HG03521 (cell line): ENCODE measurements around the gene LRP1.

Source experiments
- ATAC-seq: cut with Tn5 transposase; IDR thresholded peaks from one replicate; pipeline ENCODE4 v1.9.1; 2021; ENCODE audit warnings: mild to moderate bottlenecking, moderate library complexity; ENCODE audit not compliant: unreplicated experiment

Gene LRP1

DNA sequence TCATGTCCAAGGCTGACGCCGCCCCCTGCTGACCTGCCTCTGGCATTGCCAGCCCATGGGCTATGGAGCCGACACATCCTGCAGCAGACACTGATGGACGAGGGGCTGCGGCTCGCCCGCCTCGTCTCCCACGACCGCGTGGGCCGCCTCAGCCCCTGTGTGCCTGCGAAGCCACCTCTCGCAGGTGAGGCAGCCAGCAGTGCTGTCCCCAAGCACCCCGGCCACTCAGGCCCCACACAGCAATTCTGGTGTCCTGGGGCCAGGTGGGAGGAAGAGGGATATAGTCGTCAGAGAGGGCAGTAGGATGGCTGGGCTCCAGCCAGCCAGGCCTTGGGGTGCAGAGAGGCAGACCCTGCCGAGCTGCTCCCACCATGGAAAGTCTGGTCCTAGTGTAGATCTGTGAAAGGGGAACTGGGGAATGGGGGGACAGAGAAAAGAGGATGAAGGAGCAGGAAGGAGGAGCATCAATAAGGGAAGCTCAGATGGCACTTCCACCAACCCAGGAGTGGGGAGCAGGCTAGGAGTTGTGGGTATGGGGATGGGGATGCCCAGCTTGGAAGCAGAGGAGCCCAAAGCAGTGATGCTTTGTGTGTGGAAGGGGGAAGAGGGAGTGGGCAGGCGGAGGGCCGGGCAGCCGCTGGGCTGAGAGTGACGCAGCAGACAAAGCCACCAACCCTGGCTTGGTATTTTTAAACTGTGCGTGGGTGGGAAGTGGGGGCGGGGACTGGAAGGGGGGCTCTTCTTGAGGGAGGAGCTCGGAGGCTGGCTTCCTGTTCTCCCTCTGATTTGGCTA, 34.7 kb upstream of the LRP1 start:
- no peak for ATAC-seq

DNA sequence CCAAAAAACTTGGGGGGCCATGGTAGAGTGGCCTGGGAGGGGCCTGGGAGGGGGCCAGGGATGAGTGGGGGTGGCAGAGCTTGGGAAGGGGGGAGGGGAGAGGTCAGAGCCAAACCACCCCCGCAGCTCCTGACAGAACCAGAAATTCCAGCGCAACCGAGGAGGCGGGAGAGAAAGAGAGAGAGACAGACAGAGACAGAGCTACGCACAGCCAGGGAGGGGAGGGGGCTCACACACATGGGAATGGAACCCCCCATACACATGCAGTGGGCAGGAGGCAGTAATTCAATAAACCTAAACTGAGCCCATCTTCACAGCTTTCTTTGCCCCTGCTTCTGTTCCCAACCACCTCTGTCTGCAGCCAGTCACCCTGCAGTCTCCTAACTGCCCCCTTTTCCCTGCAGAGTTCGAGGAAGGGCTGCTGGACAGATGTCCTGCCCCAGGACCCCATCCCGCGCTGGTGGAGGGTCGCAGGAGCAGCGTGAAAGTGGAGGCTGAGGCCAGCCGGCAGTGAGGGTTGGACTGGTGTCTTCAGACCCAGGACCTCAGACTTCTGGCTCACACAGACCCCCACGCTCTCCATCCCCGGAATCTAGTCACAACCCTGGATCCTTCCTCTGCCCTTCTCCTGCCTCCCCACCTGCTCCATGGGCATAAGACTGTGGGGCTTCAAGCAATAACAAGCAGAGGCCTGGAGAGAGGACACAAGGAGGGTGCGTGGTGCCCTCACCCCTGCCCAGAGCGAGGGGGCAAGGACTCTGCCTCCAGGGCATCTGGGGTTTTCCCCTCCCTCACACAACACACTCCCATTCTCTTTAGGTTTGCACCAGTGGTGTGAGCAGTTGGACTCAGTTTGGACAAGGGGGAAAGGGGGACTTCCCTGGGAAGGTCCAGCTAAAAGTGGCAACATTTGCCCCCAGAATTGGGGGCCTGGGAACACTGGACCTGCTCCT, 33.8 kb upstream of the LRP1 start:
- ATAC-seq: no peak

DNA sequence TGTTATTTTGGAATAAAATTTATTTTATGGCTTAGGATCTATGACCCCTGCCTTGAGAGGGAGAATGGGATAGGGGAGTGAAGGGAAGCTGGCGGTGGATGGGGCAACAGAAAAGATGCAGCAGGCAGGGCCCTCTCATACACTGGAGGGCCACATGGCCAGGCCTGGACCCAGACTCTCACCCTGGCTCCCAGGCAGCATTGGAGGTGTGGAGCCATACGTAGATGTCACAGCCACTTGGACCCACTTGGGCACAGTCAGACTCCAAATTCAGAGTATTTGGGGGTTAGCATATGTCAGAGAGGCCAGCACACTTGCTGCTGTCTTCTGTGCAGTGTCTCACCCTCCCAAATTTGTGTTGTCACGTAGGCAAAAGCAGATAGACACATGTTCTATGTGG, 32.8 kb upstream of the LRP1 start:
- no peak for ATAC-seq

DNA sequence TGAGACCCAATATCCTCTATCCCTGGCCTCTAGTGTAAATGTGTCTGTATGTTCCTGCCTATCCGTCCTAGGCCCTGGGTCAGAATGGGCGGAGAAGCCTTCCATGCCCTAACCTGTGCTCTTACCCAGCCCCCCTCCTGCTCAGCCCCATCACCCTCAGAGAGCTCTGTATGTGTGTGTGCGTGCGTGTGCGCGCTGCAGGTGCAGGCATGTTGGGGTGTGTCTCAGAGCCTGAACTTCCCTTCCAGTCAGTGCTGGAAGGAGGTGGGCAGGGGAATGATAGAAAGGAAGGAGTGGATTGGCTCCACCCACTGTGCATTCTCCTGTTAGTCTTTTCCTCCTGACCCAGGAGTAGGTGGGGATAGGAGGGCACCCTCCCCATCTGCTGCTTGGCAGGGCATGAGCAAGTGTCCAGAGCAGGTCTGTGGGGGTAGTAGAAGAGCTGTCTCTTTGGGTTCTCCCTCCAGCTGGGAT, 32.1 kb upstream of the LRP1 start:
- ATAC-seq: no peak

DNA sequence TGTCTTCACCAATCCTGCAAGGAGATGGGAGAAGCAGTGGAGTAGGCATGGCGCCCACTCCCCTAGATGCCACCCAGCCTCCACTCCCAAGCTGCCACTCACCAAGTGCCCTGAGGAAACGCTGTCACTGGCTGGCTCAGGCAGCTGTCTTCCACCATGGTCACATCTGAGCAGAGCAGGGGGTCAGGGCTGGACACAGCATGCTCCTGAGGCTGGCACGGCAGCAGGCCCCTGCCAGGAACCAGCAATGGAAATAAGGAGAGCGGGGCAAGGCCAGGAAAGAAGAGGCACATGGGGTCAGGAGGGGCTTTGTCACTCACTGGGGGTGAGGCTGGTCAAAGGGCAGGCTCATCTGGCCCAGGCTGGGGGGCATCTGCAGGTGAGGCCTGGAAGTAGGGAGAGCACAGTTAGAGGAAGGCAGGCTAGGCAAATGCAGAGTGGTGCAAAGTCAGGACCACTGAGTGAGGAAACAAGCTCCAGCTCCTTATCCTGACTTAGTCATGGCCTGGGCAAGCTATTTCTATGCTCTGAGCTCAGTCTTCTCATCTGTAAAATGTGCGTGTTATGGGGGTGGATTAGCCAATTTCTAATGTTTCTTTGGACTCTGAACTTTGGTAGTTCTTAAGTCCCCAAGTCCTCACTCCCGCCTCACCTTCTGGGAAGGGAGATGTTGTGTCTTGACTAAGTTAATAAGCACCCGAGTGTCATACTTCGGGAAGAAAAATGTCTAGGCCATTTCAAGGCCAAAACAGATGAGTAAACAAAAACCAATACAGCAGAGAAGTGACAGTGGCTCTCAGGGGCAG, 31.3 kb upstream of the LRP1 start:
- no peak for ATAC-seq

DNA sequence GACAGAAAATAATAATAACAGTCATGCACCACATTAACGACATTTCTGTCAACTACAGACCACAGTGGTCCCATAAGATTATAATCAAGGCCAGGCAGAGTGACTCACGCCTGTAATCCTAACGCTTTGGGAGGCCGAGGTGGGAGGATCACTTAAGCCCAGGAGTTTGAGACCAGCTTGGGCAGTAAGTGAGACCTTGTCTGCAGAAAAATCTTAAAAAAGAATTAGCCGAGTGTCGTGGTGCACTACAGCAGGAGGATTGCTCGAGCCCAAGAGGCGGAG, 30.8 kb upstream of the LRP1 start:
- ATAC-seq: no peak

DNA sequence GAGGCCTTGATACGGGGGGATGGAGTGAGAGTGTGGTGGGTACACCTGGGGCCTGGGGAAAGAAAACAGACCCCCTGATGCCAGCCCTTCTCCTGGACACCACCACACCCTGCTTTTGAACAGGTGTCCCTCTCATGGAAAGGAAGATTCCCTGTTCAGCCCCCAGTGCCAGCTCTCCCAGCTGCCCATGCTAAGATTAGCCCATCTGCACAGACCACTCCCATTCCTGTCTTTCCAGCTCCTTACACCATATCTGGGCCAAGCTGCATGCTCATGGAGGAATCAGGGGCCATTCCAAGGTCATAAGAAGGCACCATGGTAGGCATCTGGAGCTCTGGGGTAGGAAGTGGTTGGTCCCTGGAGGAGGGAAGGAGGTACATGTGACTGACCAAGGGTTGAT, 29.7 kb upstream of the LRP1 start:
- no peak for ATAC-seq

DNA sequence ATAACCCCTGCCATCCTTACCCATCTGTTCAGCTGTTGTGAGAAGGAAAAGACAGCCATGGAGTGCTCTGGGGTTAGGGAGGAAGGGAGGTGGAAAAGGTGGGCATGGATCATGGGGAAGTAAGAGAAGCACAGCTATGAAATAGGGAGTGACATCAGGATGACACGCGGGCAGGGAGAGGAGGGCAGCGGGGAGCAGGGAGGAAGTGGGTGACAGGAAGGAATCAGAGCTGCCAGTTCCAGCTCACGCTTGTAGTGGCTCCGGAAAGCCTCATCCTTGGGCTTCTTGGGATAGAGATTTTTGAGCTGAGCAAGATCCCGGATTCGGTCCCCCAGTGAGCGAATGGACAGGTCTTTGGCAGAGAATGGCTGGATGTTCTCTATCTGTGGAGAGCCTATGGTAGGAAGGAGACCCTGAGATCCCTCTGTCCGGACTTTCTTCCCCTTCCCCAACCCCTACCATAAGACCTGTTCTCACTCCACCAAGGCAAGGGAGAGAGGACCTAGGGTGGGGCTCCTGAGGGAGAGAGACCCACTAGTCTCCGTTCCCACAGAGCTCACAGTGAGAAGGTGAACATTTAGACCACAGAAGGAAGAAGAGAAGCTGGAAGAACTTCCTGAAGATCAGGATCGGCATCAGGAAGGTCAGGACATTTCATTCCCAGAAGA, 29.1 kb upstream of the LRP1 start:
- no peak for ATAC-seq

DNA sequence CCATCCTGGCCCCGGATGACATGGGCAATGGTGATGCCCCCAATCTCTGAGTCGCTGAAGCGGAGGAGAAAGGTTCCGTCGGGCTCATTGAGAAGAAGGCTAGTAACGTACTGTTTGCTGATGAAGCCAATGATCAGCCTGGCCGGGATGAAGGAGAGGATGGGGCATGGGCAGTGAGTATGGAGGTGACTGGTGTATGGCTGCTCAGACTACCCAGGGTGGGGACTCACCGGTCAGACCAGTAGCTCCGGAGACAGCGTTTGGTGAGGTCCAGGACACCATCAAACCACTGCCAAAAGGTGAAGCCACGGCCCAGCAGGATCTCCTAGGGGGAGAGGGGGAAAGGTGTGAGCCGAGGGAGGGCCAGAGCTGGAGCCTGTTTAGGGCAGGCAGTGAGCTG, 28.5 kb upstream of the LRP1 start:
- ATAC-seq: no peak

DNA sequence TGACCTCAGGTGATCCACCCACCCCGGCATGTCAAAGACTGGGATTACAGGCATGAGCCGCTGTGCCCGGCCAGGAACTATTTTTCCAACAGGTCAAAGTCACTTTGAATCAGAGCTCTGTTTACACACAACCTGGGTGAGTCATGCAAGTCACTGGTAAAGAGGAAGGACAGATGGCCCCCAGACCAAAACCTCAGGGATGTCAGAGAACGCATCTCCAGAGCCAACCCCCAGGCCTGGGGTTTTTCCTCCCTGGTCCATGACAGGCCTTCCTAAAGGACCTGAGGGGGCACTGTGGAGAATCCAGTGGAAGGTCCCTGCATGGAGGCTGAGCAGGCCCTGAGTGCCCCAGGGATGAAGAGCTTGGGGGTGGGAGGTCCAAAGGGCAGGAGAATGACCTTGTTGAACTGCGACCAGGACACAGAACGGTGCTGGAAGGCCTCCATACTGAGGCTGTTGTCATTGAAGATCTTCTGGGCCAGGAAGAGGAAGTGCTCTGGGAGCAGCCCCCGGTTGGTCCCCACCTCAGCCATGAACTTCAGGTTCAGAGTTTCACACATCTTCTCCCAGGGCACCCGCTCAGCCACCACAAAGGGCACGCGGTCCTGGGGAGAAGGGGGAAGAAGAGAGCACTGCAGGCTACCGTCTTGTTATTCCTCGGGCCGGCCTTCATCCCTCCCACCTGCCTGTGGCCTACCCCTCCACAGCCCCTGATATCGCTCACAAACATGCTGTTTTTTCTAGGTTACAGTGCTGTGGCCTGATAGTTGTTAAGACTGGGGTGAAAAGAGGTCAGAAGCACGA, 26.2 kb upstream of the LRP1 start:
- ATAC-seq: no peak

DNA sequence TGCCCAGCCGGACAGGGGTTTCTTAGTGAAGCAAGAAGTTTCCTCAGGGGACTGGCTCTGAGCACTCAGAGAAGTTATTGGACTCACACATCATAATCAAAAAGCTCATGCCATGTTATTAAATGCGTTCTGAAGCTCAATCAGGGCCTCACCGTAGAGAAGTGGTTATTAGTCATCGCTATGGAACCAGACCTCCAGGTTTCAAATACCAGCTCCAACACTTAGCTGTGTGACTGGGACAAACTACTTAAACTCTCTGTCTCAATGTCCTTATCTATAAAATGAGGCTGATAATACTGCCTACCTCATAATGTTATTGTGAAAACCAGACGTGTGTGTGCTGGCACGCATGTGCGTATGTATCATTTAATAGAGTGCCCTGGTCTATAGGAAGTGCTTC, 24.4 kb upstream of the LRP1 start:
- no peak for ATAC-seq

DNA sequence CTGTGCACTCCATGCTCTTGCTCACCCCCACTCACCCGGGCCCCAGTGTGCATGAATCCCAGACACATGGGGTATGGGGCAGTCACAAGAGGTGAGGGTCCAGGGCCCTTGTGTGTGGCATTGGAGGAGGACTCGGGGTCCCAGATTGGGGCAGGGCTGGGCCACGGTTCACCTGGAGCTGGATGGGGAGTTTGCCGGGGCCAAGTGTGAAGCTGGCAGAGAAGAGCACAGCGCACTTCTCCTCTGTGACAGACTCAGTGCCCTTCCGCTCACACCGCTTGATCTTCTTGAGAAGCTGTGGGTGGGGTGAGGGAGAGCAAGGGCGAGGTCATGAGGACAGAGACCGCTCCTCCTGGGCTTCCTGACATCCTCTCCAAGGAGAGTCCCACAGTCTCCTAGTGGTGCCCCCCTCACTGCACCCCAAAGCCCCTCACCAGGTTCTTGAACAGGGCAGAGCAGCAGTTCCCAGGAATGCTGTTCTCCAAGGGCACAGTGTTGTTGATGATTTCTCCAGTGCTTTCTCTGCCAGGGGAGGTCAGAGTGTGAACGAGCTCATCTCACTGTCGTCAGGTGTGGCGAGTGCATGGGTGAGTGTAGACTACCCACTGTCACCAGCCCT, 23.9 kb upstream of the LRP1 start:
- ATAC-seq: no peak

DNA sequence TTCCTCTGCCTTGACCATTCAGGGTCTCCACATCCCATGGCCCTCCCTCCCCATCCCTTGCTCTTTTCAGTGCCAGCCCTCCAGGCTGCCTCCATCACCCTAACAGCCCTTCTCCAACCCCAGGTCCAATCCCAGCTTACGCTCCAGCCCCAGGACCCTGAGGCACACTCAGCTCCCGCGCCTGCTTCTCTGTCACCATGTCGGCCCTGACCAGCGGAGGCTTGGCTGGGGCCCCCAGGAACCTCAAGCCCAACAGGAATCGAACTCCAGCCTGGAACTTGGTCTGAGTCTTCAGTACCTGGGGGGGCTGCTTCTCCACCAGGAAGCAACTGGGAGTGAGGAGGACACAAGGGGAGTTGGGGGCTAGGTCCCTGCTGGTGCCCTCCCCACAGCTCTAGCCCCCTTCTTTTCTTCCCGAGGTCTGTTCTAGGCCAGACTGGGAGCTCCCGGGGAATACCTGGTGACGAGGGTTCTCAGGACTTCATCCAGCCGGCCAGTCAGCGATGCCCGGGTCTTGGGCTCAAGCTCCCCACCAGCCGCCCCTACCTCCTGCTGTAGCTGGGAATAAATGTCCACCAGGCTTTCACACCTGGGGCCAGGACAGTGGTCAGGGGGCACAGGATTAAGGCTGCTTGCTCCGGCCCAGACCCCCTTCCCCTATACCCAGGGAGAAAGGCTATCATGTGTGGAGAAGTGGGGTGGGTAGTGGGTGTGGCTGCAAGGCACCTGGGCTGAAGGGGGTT, 23.1 kb upstream of the LRP1 start:
- ATAC-seq: no peak

DNA sequence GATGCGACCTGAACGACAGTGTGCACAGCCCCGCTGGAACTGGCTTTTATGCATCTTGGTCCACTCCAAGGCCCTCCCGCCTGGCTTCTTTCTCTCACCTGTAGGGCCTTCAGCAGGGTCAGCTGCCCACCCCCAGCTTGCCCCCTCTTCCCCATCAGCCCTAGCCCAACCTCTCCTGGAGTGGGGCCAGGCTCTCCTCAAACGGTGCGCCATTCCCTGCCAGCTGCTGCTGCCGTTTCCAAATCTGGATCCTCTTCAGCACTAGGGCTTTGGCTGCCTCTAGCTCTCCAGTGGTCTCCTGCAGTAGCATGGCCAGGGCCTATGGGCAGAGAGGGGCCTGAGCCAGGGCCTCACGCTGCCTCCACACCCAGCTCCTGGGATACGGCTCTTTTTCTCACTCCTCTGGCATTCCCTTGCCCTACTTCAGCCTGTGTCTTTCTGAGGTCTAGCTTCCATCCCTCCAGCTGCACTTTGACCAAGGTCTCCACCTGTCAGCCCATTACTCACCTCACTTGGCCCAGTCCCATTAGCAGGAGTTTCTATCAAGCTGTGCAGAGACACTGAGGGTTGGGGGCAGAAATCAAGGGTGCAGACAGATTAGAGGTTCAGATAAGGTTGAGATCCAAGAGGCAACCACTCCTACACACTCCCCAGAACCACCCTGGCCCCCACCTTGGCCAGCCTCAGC, 22.1 kb upstream of the LRP1 start:
- ATAC-seq: no peak

DNA sequence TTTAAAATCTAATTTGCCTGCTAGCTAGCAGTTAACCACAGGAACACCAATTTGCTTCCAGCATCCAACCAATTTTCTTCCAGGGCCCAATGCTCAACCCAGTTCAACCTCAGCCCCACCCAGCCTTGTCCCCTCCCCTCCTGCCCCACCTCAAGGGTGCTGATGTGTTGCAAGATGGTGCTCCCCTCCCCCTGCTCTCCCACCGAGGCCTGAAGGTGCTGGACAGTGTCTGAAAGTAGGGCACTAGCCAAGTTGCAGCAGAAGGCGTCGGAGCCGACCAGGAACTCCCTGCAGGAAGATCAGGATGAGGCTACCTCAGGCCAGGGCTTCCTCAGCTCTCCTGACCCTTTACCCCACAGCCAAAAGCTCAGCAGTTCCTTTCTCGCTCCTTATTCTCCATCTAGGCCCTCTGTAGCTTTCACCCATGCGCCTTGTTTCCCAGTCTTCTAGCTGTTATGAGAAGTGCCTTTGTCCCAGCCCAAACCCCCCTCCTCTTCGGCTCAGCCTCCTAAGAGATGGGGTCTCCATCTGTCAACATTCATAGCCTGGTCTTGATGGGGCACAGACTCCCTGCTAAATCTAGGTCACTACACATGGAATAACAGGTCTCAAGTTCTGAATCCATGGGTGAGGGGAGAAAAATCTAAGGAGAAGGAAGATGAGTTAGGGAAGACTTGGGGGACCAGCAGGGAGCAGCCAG, 20.7 kb upstream of the LRP1 start:
- ATAC-seq: no peak

DNA sequence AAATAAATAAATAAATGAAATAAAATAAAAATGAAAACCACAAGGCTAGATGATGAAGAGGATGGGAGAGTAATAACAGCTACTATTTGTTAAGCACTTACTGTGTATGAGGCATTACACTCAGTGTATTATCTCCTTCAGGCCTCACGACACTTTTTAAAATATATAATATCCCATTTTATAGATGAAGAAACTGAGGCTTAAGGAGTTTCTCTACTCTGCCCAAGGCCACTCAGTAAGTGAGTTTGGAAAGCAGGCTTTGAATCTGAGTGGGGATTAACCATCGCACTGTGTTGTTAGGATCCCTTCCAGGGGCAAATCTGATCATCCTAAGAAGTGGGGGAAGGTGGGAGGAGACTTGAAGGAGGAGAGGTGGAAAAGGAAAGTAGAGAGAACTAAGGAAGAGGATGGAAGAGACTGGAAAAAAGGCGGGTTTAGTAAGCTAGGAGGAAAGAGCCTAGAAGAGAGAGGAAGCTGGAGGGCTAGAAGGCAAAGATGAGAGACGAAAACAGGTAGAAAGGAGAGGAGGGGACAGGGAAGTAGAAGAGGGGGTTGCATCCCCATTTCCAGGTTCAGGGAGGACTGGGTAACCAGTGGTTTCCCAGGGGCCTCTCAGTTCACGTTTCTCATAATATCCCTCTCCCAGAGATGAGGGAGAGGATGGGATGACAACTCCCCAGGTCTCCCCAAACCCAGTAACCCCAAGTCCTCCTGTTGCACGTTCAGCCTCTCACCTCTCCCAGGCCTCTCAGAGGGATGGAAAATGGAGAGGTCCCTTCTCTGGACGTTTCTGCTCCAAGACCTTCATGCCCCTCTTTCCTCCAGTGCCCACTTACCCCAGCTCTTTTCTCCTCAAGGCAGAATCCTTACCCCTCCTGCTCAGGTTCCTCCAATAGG, 18.8 kb upstream of the LRP1 start:
- ATAC-seq: no peak
